ENCODE measurements around the gene CAVIN2. TPM values are rescaled to one million over a fixed set of nuclear protein-coding genes. Genes with fewer than 3 reads are reported as not detected.

Gene CAVIN2
- total and polyA plus RNA-seq, 4 donors = 55.1 to 160 (median 104) TPM

- 87 to 90% methylated on average over 7 of the region's 7 CpGs for WGBS, 2 donors
- no peaks in the 10 kb centered on the region for H3K27me3 ChIP-seq (ENCODE audit: control insufficient read depth in 3 of 3, insufficient read depth in 3 of 3, low read length in 2 of 3)
- ATAC-seq (ENCODE audit: insufficient read depth, low FRiP score) = no peak
- TF ChIP-seq CTCF (IDR thresholded peaks at IDR 0.05; ENCODE audit: control extremely low read depth, extremely low read depth) = no peak
- peaks cover 2 to 21% (median 12%) of the 10 kb centered on the region in 5 donors for H3K4me1 ChIP-seq (ENCODE audit: control insufficient read depth in 5 of 5, insufficient read depth in 5 of 5, low read length in 5 of 5)
- no peaks in the 10 kb centered on the region for H3K9me3 ChIP-seq (ENCODE audit: control insufficient read depth in 4 of 4, insufficient read depth in 3 of 4, low read length in 3 of 4)
- H3K36me3 ChIP-seq (ENCODE audit: control insufficient read depth in 4 of 4, insufficient read depth in 4 of 4, low read length in 4 of 4) = no peaks in the 10 kb centered on the region
- H3K9ac ChIP-seq (ENCODE audit: insufficient read depth in 1 of 2, low read length in 2 of 2) = no peak overlapping the region
- no peak overlapping the region for H3K4me3 ChIP-seq
- no peak overlapping the region for H3K27ac ChIP-seq (ENCODE audit: low read depth in 1 of 2, low read length in 1 of 2)
- no peak for DNase-seq
Measured at GRCh38 chr2:191848771-191849767, 2.2 kb upstream of the CAVIN2 start.

- Histone ChIP-seq H3K4me3 (no peak overlapping the region), H3K9ac (ENCODE audit: insufficient read depth in 1 of 2, low read length in 2 of 2) (no peak overlapping the region), H3K9me3 (ENCODE audit: control insufficient read depth in 4 of 4, insufficient read depth in 3 of 4, low read length in 3 of 4) (no peaks in the 10 kb centered on the region), H3K4me1 (ENCODE audit: control insufficient read depth in 5 of 5, insufficient read depth in 5 of 5, low read length in 5 of 5) (peaks cover 2 to 24% (median 12%) of the 10 kb centered on the region in 5 donors), H3K27me3 (ENCODE audit: control insufficient read depth in 3 of 3, insufficient read depth in 3 of 3, low read length in 2 of 3) (no peaks in the 10 kb centered on the region), H3K27ac (ENCODE audit: low read depth in 1 of 2, low read length in 1 of 2) (peak overlapping the region; percentile 70 to 89), H3K36me3 (ENCODE audit: control insufficient read depth in 4 of 4, insufficient read depth in 4 of 4, low read length in 4 of 4) (no peaks in the 10 kb centered on the region)
- no peak for TF ChIP-seq CTCF (IDR thresholded peaks at IDR 0.05; ENCODE audit: control extremely low read depth, extremely low read depth)
- WGBS, 2 donors = 21 to 31% methylated on average over 4 of the region's 4 CpGs
- ATAC-seq (ENCODE audit: insufficient read depth, low FRiP score) = peak; percentile 14
- DNase-seq = peak; percentile 45 to 70 (median 55)
Measured at GRCh38 chr2:191847764-191848163, 876 bp upstream of the CAVIN2 start.

- H3K4me3 ChIP-seq = peak overlapping the region; percentile 72
- ATAC-seq (ENCODE audit: insufficient read depth, low FRiP score) = no peak
Measured at GRCh38 chr2:191845876-191846514, 893 bp downstream of the CAVIN2 start.

More at GRCh38 chr2:191845876-191846514, 893 bp downstream of the CAVIN2 start:
- H3K36me3 ChIP-seq (ENCODE audit: control insufficient read depth in 4 of 4, insufficient read depth in 4 of 4, low read length in 4 of 4) = no peaks in the 10 kb centered on the region
- WGBS, 2 donors = 11 to 14% methylated on average over 11 of the region's 11 CpGs
- peaks cover 2 to 21% (median 12%) of the 10 kb centered on the region in 5 donors for H3K4me1 ChIP-seq (ENCODE audit: control insufficient read depth in 5 of 5, insufficient read depth in 5 of 5, low read length in 5 of 5)
- H3K9ac ChIP-seq (ENCODE audit: insufficient read depth in 1 of 2, low read length in 2 of 2) = peak overlapping the region; percentile 60 to 69
- DNase-seq = no peak
- H3K27me3 ChIP-seq (ENCODE audit: control insufficient read depth in 3 of 3, insufficient read depth in 3 of 3, low read length in 2 of 3) = no peaks in the 10 kb centered on the region
- no peaks in the 10 kb centered on the region for H3K9me3 ChIP-seq (ENCODE audit: control insufficient read depth in 4 of 4, insufficient read depth in 3 of 4, low read length in 3 of 4)
- TF ChIP-seq CTCF (IDR thresholded peaks at IDR 0.05; ENCODE audit: control extremely low read depth, extremely low read depth) = no peak
- H3K27ac ChIP-seq (ENCODE audit: low read depth in 1 of 2, low read length in 1 of 2) = peak overlapping the region; percentile 95 to 96

Measured in lung (tissue), 12 donors.